Measurements from ENCODE around the gene MAT1A. TPM values are rescaled to one million over a fixed set of nuclear protein-coding genes. Genes with fewer than 3 reads are reported as not detected.

Gene MAT1A
- total RNA-seq, 4 donors from 2014 or later: 0.22 to 0.39 (median 0.25) TPM; not detected in 1

GRCh38 chr10:80264081-80265056 lies 25.1 kb downstream of the MAT1A start:
- Histone ChIP-seq H3K36me3 (no peaks in the 10 kb centered on the region), H3K4me1 (no peaks in the 10 kb centered on the region), H3K4me3 (replicated peaks in 1 of 3) (no peak overlapping the region), H3K27me3 (no peaks in the 10 kb centered on the region), H3K9me3 (no peaks in the 10 kb centered on the region), H3K27ac (no peak overlapping the region)
- 88 to 92% methylated on average over 20 to 24 of the region's 25 CpGs for WGBS, 2 donors
- intact Hi-C loops (cut with DNase I): no loop called here
- DNase-seq: no peak
- TF ChIP-seq, protein P1, sequence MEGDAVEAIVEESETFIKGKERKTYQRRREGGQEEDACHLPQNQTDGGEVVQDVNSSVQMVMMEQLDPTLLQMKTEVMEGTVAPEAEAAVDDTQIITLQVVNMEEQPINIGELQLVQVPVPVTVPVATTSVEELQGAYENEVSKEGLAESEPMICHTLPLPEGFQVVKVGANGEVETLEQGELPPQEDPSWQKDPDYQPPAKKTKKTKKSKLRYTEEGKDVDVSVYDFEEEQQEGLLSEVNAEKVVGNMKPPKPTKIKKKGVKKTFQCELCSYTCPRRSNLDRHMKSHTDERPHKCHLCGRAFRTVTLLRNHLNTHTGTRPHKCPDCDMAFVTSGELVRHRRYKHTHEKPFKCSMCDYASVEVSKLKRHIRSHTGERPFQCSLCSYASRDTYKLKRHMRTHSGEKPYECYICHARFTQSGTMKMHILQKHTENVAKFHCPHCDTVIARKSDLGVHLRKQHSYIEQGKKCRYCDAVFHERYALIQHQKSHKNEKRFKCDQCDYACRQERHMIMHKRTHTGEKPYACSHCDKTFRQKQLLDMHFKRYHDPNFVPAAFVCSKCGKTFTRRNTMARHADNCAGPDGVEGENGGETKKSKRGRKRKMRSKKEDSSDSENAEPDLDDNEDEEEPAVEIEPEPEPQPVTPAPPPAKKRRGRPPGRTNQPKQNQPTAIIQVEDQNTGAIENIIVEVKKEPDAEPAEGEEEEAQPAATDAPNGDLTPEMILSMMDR (IDR thresholded peaks at IDR 0.05): no peak
- TF ChIP-seq POLR2A (IDR thresholded peaks at IDR 0.05): no peak

GRCh38 chr10:80261316-80262030 lies 28.0 kb downstream of the MAT1A start:
- H3K9me3 ChIP-seq: no peaks in the 10 kb centered on the region
- H3K27me3 ChIP-seq: no peaks in the 10 kb centered on the region
- TF ChIP-seq, protein P1 (IDR thresholded peaks at IDR 0.05): no peak
- H3K36me3 ChIP-seq: no peaks in the 10 kb centered on the region
- H3K4me3 ChIP-seq (replicated peaks in 1 of 3): no peak overlapping the region
- DNase-seq: no peak
- intact Hi-C loops (cut with DNase I): no loop called here
- 92% methylated on average over 6 of the region's 6 CpGs for WGBS, 2 donors
- no peak overlapping the region for H3K27ac ChIP-seq
- H3K4me1 ChIP-seq: no peaks in the 10 kb centered on the region

DNA sequence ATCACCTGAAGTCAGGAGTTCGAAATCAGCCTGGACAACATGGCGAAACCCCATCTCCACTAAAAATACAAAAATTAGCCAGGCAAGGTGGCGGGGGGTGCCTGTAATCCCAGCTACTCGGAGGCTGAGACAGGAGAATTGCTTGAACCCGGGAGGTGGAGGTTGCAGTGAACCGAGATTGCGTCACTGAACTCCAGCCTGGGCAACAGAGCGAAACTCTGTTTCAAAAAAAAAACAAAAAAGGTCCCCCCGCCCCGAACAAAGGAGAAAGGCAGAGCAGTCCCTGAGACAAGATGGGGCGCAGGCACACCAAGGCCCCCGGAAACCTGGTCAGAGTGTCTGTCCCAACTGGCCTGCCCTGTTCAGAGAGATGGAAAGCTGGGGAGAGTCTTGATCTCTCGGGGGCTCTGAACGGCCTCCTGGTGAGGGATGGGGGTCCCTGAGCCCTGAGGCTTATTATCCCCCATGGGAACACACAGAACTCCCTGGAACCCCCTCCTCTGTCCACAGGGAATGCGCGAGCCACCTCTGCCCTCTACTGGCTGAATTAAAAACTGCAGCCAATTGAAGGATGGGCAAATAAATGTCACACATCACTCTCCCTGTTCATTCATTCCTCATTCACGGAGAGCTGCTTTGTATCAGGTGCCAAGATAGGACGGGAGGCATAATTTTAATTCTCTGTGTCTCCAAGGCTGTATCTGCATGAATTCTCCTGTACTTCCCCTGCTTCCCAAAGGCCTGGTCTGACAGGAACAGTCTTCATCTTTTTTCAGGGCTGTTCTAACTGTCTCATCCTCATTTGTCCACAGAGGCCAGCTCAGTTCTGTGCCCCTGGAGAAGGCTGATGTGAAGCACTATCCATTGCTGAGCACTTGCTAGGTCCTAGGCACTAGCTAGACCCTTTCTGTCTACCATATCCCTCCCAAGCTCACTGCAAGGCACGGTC lies 28.9 kb downstream of the MAT1A start:
- no peaks in the 10 kb centered on the region for H3K36me3 ChIP-seq
- no peaks in the 10 kb centered on the region for H3K27me3 ChIP-seq
- no peaks in the 10 kb centered on the region for H3K4me1 ChIP-seq
- H3K27ac ChIP-seq: no peak overlapping the region
- no peak overlapping the region for H3K4me3 ChIP-seq (replicated peaks in 1 of 3)
- WGBS, 2 donors: 58 to 61% methylated on average over 19 of the region's 19 CpGs
- DNase-seq: peak in 1 of 2 donors; percentile 33
- intact Hi-C loops (cut with DNase I): no loop called here
- TF ChIP-seq POLR2A (IDR thresholded peaks at IDR 0.05): no peak
- TF ChIP-seq, protein P1 (IDR thresholded peaks at IDR 0.05): peak in 5 of 6 experiments; percentile 59 to 88 (median 69)
- no peaks in the 10 kb centered on the region for H3K9me3 ChIP-seq

DNA sequence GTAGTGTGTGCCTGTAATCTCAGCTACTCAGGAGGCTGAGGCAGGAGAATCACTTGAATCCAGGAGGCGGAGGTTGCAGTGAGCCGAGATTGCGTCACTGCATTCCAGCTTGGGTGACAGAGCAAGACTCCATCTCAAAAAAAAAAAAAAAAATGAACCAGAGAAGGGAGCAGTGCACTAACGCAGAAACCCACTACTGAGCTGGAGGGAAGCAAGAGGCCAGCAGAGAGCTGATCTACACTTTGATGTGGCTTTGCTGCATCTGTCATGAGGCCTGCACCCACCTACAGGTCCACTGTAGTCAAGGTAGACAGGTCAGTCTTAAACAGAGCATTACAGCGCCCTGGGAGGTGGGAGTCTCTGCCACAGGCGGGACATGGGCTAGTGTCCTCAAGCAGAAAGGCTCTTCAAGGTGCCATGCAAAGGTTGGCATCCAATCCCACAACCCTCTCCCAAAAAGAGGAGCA lies 30.0 kb downstream of the MAT1A start:
- Histone ChIP-seq H3K9me3 (no peaks in the 10 kb centered on the region), H3K36me3 (no peaks in the 10 kb centered on the region), H3K4me1 (no peaks in the 10 kb centered on the region), H3K27me3 (no peaks in the 10 kb centered on the region), H3K4me3 (replicated peaks in 1 of 3) (no peak overlapping the region), H3K27ac (no peak overlapping the region)
- 91 to 94% methylated on average over 6 of the region's 6 CpGs for WGBS, 2 donors
- TF ChIP-seq, protein P1 (IDR thresholded peaks at IDR 0.05): no peak
- no peak for TF ChIP-seq POLR2A (IDR thresholded peaks at IDR 0.05)
- no peak for DNase-seq
- intact Hi-C loops (cut with DNase I): no loop called here
